ENCODE data around the gene MYOT.

MYOT gene

DNA sequence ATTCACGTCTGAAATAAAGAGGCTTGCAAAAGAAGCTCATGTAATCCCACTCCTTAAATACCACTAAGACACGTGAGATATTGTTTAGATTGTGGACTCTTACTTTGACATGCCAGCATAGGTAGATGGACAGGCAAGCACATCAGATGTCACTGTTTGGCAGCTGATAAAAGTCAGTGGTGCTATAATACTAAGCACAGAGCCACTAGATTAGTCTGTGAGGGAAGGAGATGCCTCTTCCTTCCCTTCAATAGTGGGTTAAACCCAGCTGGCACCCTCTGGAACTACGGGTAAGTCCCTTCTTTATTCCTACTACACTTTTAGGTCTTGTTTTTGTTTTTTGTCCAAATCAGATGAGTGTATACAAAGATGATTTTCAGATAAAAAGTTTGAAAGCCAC, at the start of gene MYOT:
Gene MYOT (plus strand): TSS at position 197 of the 400 bp plus-strand sequence. CDS start 2,792 bp downstream, outside the sequence.
- no peaks in the 10 kb centered on the region for H3K4me1 ChIP-seq (ENCODE audit: insufficient read depth, low read length)
- no peak within 1 kb of the TSS for H3K9ac ChIP-seq (ENCODE audit: low read depth, low read length)
- no peaks in the 10 kb centered on the region for H3K36me3 ChIP-seq (ENCODE audit: insufficient read depth, low read depth, low read length)
- no peaks in the 10 kb centered on the region for H3K27me3 ChIP-seq (ENCODE audit: insufficient read depth, low read length)
- H3K4me3 ChIP-seq (ENCODE audit: low read length), result no peak within 1 kb of the TSS
- no peaks in the 10 kb centered on the region for H3K9me3 ChIP-seq (ENCODE audit: insufficient read depth, low read depth, low read length)
- no peak within 1 kb of the TSS for H3K27ac ChIP-seq (ENCODE audit: low read length)

DNA sequence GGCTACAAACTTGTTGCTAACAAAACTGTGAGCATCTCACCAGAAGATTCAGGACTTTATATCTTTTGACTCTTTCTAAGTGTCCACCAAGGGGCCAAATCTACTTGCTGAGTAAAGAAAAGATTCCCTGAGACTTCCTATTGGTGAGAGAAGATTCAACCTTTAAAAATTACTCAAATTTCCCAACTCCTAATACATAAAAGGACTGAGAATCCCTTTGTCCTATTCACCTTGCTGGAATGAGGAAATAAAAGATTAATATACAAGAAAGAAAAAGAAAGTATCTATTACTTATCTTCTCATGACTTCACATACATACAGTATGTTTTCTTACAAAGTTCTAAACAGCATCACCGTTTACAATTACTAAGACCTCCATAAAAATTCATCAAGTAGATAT, 47.9 kb upstream of the MYOT start:
- Histone ChIP-seq H3K4me3 (ENCODE audit: low read length) (no peak overlapping the region), H3K4me1 (ENCODE audit: insufficient read depth, low read length) (peaks cover 3% of the 10 kb centered on the region), H3K27ac (ENCODE audit: low read length) (no peak overlapping the region), H3K36me3 (ENCODE audit: insufficient read depth, low read depth, low read length) (no peaks in the 10 kb centered on the region), H3K9ac (ENCODE audit: low read depth, low read length) (no peak overlapping the region), H3K27me3 (ENCODE audit: insufficient read depth, low read length) (no peaks in the 10 kb centered on the region), H3K9me3 (ENCODE audit: insufficient read depth, low read depth, low read length) (no peaks in the 10 kb centered on the region)

DNA sequence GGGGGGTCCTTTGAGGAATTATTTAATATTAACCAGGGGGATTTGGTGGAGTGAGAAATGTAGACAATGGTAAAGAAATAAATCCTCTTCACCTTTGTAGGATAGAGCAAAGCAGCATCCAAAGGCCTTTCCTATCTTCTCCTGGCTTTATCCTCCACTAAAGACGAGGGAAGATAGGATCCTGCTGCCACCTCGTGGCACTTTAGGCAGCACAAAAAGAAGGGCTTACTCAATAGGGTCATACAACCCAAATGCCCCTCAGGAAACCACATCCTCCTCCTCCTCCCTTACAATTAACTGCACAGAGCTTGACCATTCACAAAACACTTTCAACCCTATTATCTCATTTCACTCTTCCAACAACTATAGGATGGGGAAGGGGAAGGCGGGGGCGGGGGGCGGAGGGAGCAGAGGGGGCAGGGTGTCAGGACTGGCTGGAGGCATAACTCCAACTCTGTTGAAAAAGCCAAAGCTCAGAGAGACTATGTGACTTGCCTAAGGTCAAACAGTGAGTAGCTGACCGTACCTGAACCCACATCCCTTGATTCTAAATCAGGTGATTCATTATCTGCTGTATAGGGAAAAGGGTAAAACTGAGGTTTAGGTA, 45.4 kb upstream of the MYOT start:
- no peaks in the 10 kb centered on the region for H3K36me3 ChIP-seq (ENCODE audit: insufficient read depth, low read depth, low read length)
- H3K4me1 ChIP-seq (ENCODE audit: insufficient read depth, low read length), result peaks cover 11% of the 10 kb centered on the region
- H3K9ac ChIP-seq (ENCODE audit: low read depth, low read length), result no peak overlapping the region
- no peak overlapping the region for H3K4me3 ChIP-seq (ENCODE audit: low read length)
- no peaks in the 10 kb centered on the region for H3K27me3 ChIP-seq (ENCODE audit: insufficient read depth, low read length)
- no peak overlapping the region for H3K27ac ChIP-seq (ENCODE audit: low read length)
- no peaks in the 10 kb centered on the region for H3K9me3 ChIP-seq (ENCODE audit: insufficient read depth, low read depth, low read length)

DNA sequence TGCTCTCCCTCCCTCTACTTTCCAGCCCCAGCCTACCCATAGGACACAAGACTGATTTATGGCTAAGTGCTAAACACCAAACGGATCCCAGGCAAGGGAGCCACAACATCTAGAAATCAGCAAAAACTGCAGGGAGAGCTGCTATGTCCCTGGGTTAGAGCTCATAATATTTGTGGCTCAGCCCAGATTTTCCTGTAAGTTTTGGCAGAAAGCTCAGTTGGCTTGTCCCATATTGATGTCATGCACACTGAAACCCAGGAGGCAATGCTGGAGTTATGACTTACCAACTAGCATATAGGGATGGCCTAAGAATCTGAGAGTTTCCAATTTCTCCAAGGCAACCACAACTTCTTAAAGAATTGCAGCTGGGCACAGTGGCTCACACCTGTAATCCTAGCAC, 44.7 kb upstream of the MYOT start:
- H3K9me3 ChIP-seq (ENCODE audit: insufficient read depth, low read depth, low read length), result no peaks in the 10 kb centered on the region
- no peak overlapping the region for H3K9ac ChIP-seq (ENCODE audit: low read depth, low read length)
- H3K4me3 ChIP-seq (ENCODE audit: low read length), result no peak overlapping the region
- H3K27ac ChIP-seq (ENCODE audit: low read length), result no peak overlapping the region
- H3K4me1 ChIP-seq (ENCODE audit: insufficient read depth, low read length), result peaks cover 11% of the 10 kb centered on the region
- H3K27me3 ChIP-seq (ENCODE audit: insufficient read depth, low read length), result no peaks in the 10 kb centered on the region
- H3K36me3 ChIP-seq (ENCODE audit: insufficient read depth, low read depth, low read length), result no peaks in the 10 kb centered on the region

- Histone ChIP-seq H3K4me1 (ENCODE audit: insufficient read depth, low read length) (peaks cover 11% of the 10 kb centered on the region), H3K27ac (ENCODE audit: low read length) (no peak overlapping the region), H3K27me3 (ENCODE audit: insufficient read depth, low read length) (no peaks in the 10 kb centered on the region), H3K9me3 (ENCODE audit: insufficient read depth, low read depth, low read length) (no peaks in the 10 kb centered on the region), H3K4me3 (ENCODE audit: low read length) (no peak overlapping the region), H3K36me3 (ENCODE audit: insufficient read depth, low read depth, low read length) (no peaks in the 10 kb centered on the region), H3K9ac (ENCODE audit: low read depth, low read length) (no peak overlapping the region)
Measured at GRCh38 chr5:137825165-137825564, 42.5 kb upstream of the MYOT start.

- Histone ChIP-seq H3K9ac (ENCODE audit: low read depth, low read length) (no peak overlapping the region), H3K27me3 (ENCODE audit: insufficient read depth, low read length) (no peaks in the 10 kb centered on the region), H3K36me3 (ENCODE audit: insufficient read depth, low read depth, low read length) (no peaks in the 10 kb centered on the region), H3K4me1 (ENCODE audit: insufficient read depth, low read length) (peaks cover 11% of the 10 kb centered on the region), H3K27ac (ENCODE audit: low read length) (no peak overlapping the region), H3K9me3 (ENCODE audit: insufficient read depth, low read depth, low read length) (no peaks in the 10 kb centered on the region), H3K4me3 (ENCODE audit: low read length) (no peak overlapping the region)
Measured at GRCh38 chr5:137826067-137826466, 41.6 kb upstream of the MYOT start.

GRCh38 chr5:137828180-137828579, 39.5 kb upstream of the MYOT start:
- no peak overlapping the region for H3K4me3 ChIP-seq (ENCODE audit: low read length)
- peaks cover 16% of the 10 kb centered on the region for H3K4me1 ChIP-seq (ENCODE audit: insufficient read depth, low read length)
- H3K9me3 ChIP-seq (ENCODE audit: insufficient read depth, low read depth, low read length), result no peaks in the 10 kb centered on the region
- H3K36me3 ChIP-seq (ENCODE audit: insufficient read depth, low read depth, low read length), result no peaks in the 10 kb centered on the region
- H3K27me3 ChIP-seq (ENCODE audit: insufficient read depth, low read length), result no peaks in the 10 kb centered on the region
- no peak overlapping the region for H3K9ac ChIP-seq (ENCODE audit: low read depth, low read length)
- H3K27ac ChIP-seq (ENCODE audit: low read length), result no peak overlapping the region

DNA sequence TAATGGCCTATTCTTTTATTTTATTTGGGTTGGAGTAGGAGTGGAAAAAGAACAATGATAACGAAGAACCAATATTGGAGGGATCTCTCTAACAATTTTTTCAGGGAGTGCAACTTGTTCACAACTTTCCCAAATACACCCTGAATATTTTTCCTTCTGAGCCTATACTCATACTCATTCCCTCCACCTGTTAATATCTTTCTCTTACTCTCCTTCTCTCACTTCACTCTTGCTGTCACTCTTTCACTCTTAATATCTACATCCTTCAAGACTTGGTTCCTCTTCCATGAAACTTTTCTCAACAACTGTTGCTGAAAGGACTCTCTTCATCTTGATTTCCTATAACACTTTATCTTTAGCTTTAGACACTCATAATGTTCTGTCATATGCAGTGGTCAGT, 39.0 kb upstream of the MYOT start:
- H3K9ac ChIP-seq (ENCODE audit: low read depth, low read length), result no peak overlapping the region
- H3K9me3 ChIP-seq (ENCODE audit: insufficient read depth, low read depth, low read length), result no peaks in the 10 kb centered on the region
- H3K36me3 ChIP-seq (ENCODE audit: insufficient read depth, low read depth, low read length), result no peaks in the 10 kb centered on the region
- no peak overlapping the region for H3K27ac ChIP-seq (ENCODE audit: low read length)
- H3K27me3 ChIP-seq (ENCODE audit: insufficient read depth, low read length), result no peaks in the 10 kb centered on the region
- H3K4me3 ChIP-seq (ENCODE audit: low read length), result no peak overlapping the region
- peaks cover 20% of the 10 kb centered on the region for H3K4me1 ChIP-seq (ENCODE audit: insufficient read depth, low read length)

DNA sequence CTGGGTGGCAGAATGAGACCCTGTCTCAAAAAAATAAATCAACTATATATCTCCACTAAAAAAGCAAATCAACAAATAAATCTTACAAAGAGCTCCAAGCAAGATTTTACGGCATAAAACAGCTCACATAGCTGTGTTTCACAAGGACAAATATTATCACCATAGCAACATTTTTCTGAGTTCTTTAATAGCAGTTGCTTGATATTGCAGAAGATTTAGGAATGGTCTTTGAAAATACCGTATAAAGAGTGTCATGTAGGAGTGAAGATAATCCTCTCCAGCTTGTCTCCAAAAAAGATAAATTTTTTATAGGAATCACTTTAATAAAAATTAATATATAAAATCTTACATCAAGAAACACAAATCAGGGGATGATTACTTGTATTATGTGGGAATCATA, 36.6 kb upstream of the MYOT start:
- H3K4me3 ChIP-seq (ENCODE audit: low read length), result no peak overlapping the region
- peaks cover 25% of the 10 kb centered on the region for H3K4me1 ChIP-seq (ENCODE audit: insufficient read depth, low read length)
- no peaks in the 10 kb centered on the region for H3K9me3 ChIP-seq (ENCODE audit: insufficient read depth, low read depth, low read length)
- H3K9ac ChIP-seq (ENCODE audit: low read depth, low read length), result no peak overlapping the region
- no peaks in the 10 kb centered on the region for H3K36me3 ChIP-seq (ENCODE audit: insufficient read depth, low read depth, low read length)
- no peaks in the 10 kb centered on the region for H3K27me3 ChIP-seq (ENCODE audit: insufficient read depth, low read length)
- H3K27ac ChIP-seq (ENCODE audit: low read length), result no peak overlapping the region

DNA sequence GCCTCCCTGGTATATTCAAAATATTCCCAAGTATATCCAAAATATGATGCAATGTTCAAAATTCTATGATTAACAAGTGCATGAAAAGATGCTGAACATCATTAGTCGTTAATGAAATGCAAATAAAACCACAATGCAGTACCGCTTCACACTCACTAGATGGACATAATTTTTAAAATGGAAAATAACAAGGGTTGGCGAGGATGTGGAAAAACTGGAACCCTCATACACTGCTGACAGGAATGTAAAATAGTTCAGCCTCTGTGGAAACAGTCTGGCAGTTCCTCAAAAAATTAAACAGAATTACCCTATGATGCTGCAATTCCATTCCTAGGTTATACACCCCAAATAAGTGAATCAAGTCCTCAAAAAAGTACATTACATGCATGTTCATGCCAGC, 36.1 kb upstream of the MYOT start:
- Histone ChIP-seq H3K9me3 (ENCODE audit: insufficient read depth, low read depth, low read length) (no peaks in the 10 kb centered on the region), H3K9ac (ENCODE audit: low read depth, low read length) (no peak overlapping the region), H3K36me3 (ENCODE audit: insufficient read depth, low read depth, low read length) (no peaks in the 10 kb centered on the region), H3K4me1 (ENCODE audit: insufficient read depth, low read length) (peaks cover 25% of the 10 kb centered on the region), H3K27ac (ENCODE audit: low read length) (no peak overlapping the region), H3K4me3 (ENCODE audit: low read length) (no peak overlapping the region), H3K27me3 (ENCODE audit: insufficient read depth, low read length) (no peaks in the 10 kb centered on the region)

GRCh38 chr5:137832416-137832815, 35.2 kb upstream of the MYOT start:
- no peak overlapping the region for H3K9ac ChIP-seq (ENCODE audit: low read depth, low read length)
- H3K36me3 ChIP-seq (ENCODE audit: insufficient read depth, low read depth, low read length), result no peaks in the 10 kb centered on the region
- peaks cover 25% of the 10 kb centered on the region for H3K4me1 ChIP-seq (ENCODE audit: insufficient read depth, low read length)
- no peaks in the 10 kb centered on the region for H3K9me3 ChIP-seq (ENCODE audit: insufficient read depth, low read depth, low read length)
- no peaks in the 10 kb centered on the region for H3K27me3 ChIP-seq (ENCODE audit: insufficient read depth, low read length)
- no peak overlapping the region for H3K4me3 ChIP-seq (ENCODE audit: low read length)
- no peak overlapping the region for H3K27ac ChIP-seq (ENCODE audit: low read length)

DNA sequence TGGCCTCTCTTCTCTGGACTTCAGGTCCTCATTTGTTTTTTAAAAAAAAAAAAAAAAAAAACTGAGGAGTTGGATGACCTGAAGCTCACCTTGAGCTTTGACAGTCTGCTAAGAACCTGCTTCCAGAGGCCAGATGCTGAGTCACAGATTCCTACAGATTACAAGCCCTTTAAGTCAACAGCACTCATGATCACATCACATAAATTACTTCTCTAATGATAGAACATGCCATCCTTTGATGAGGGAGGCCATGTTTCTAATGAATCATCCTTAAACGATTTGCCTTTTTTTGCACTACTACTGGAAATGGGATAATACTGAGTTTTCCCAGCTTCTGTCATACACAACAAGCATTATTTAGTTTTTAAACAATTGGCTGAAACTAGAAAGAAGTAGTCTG, 34.2 kb upstream of the MYOT start:
- Histone ChIP-seq H3K27ac (ENCODE audit: low read length) (no peak overlapping the region), H3K27me3 (ENCODE audit: insufficient read depth, low read length) (no peaks in the 10 kb centered on the region), H3K4me3 (ENCODE audit: low read length) (no peak overlapping the region), H3K4me1 (ENCODE audit: insufficient read depth, low read length) (peaks cover 25% of the 10 kb centered on the region), H3K9ac (ENCODE audit: low read depth, low read length) (no peak overlapping the region), H3K36me3 (ENCODE audit: insufficient read depth, low read depth, low read length) (no peaks in the 10 kb centered on the region), H3K9me3 (ENCODE audit: insufficient read depth, low read depth, low read length) (no peaks in the 10 kb centered on the region)
